Esophagus muscularis mucosa (tissue), 4 donors: ENCODE results near the gene SCN9A. TPM values are rescaled to one million over a fixed set of nuclear protein-coding genes. Genes with fewer than 3 reads are reported as not detected.
"Not testable (repeated sequence)": the region's sequence is repeated elsewhere in the genome, so short reads cannot be mapped to it uniquely, and the experiment has no call there.

ENCODE experiments used
- DNase-seq: peaks from one replicate; pipeline ENCODE4 v3.0.0-alpha.2; 2017; ENCODE audit errors: extremely low spot score
- H3K27ac ChIP-seq, 4 donors: fragments of 200-600 bp; sonication (generic); replicated peaks in 1 of 4; 1 replicate in 3 of 4; 2 replicates in 1 of 4; pipeline ENCODE4 v1.5.1; 2016 to 2019; ENCODE audit warnings: mild to moderate bottlenecking in 1 of 4
- H3K27me3 ChIP-seq, 4 donors: fragments of 200-600 bp; sonication (generic); one replicate each; pipeline versions ENCODE4 v1.5.1 to v1.6.0; 2016 to 2019
- H3K36me3 ChIP-seq, 4 donors: fragments of 200-600 bp; sonication (generic); one replicate each; pipeline ENCODE4 v1.5.1; 2016 to 2019
- H3K4me1 ChIP-seq, 4 donors: fragments of 200-600 bp; sonication (generic); one replicate each; pipeline ENCODE4 v1.5.1; 2016 to 2019
- H3K4me3 ChIP-seq, 4 donors: fragments of 200-600 bp; sonication (generic); 1 replicate in 2 of 4; 2 replicates in 2 of 4; pipeline ENCODE4 v1.5.1; 2016 to 2019; ENCODE audit warnings: mild to moderate bottlenecking in 4 of 4, moderate library complexity in 1 of 4
- H3K9me3 ChIP-seq, 4 donors: fragments of 200-600 bp; sonication (generic); 1 replicate in 3 of 4; 2 replicates in 1 of 4; pipeline ENCODE4 v1.5.1; 2016 to 2019
- CTCF ChIP-seq, 3 experiments: fragments of 200-600 bp in 2 of 3; fragments of 450-650 bp in 1 of 3; sonication (generic) in 2 of 3; IDR thresholded peaks; one replicate each; pipeline ENCODE4 v1.5.1; 2017 to 2019; ENCODE audit warnings: antibody characterized with exemption in 3 of 3, mild to moderate bottlenecking in 2 of 3, moderate library complexity in 1 of 3
- EP300 ChIP-seq: sonication (generic); formaldehyde crosslinking; IDR thresholded peaks from one replicate; pipeline ENCODE4 v1.6.1; 2017; ENCODE audit warnings: antibody characterized with exemption
- POLR2A ChIP-seq: fragments of 450-650 bp; IDR thresholded peaks from one replicate; pipeline ENCODE4 v1.6.1; 2017; ENCODE audit warnings: antibody characterized with exemption, moderate library complexity, mild to moderate bottlenecking, low read depth
- POLR2AphosphoS5 ChIP-seq, 2 donors: sonication (generic); formaldehyde crosslinking; IDR thresholded peaks; one replicate each; pipeline ENCODE4 v1.6.1; 2017; ENCODE audit warnings: antibody characterized with exemption in 2 of 2
- WGBS: methylation state at CpG from one replicate; pipeline ENCODE4 v1.1.5; 2018; 5-methylcytosine and 5-hydroxymethylcytosine counted together
- intact Hi-C: fragments of 100-400 bp; cut with DNase I; formaldehyde crosslinking; loops from one replicate; pipeline ENCODE4 v1.15.1; 2023
- total RNA-seq, 4 donors: library from RNA; depleted of rRNA; stranded (reverse); fragments of >200 nt; gene quantifications; one replicate each; pipeline versions ENCODE4 v1.1.0 to v1.2.1, GENCODE V29; 2016

Gene SCN9A
- total RNA-seq, 4 donors from 2014 or later: 4.0 to 7.8 (median 5.2) TPM

DNA sequence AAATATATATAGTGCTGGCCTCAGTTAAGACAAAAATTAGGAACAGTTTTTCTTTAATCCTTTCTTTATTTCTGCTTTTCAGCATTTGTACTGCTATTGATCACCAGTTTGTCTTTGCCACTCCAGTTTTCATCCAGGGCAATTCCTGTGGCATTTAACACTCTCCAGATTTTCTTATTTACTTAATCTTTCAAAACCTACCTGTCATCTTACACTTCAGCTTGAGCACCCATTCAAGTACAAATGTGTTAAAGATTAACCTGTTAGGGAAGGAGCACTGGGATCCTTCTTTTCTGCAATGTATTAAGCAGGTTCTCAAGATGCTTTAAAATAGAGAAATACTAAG is 146.1 kb downstream of the SCN9A start:
- no peaks in the 10 kb centered on the region for H3K36me3 ChIP-seq
- TF ChIP-seq CTCF (IDR thresholded peaks at IDR 0.05) (no peak), POLR2AphosphoS5 (IDR thresholded peaks at IDR 0.05) (no peak), POLR2A (no peak), EP300 (no peak)
- no peak overlapping the region for H3K27ac ChIP-seq
- H3K4me3 ChIP-seq: no peak overlapping the region
- no peak for DNase-seq
- H3K4me1 ChIP-seq: no peaks in the 10 kb centered on the region
- no peaks in the 10 kb centered on the region for H3K9me3 ChIP-seq
- intact Hi-C loops: no loop called here
- no peaks in the 10 kb centered on the region for H3K27me3 ChIP-seq

DNA sequence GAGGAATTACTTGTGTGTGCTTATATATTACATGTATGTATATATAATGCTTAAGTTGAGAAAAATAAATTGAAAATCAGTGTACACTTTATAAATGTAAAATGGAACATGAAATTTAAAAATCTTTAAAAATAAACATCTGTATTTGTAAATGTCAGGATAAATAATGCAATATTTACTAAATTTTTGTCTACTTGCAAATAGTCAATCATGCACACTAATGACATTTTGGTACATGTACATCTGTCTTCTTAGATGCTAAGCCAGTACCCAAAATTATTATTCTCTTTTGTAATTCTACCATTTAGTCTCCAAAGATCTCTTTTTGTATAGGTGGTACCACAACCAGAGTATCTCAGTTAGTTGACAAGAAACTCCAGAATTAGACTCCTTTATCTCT is 151.5 kb downstream of the SCN9A start:
- Histone ChIP-seq H3K27me3 (no peaks in the 10 kb centered on the region), H3K4me1 (no peaks in the 10 kb centered on the region), H3K27ac (no peak overlapping the region), H3K4me3 (no peak overlapping the region), H3K9me3 (no peaks in the 10 kb centered on the region), H3K36me3 (no peaks in the 10 kb centered on the region)
- no peak for DNase-seq
- intact Hi-C loops: no loop called here
- TF ChIP-seq CTCF (IDR thresholded peaks at IDR 0.05) (no peak), POLR2AphosphoS5 (IDR thresholded peaks at IDR 0.05) (no peak), POLR2A (no peak), EP300 (no peak)

DNA sequence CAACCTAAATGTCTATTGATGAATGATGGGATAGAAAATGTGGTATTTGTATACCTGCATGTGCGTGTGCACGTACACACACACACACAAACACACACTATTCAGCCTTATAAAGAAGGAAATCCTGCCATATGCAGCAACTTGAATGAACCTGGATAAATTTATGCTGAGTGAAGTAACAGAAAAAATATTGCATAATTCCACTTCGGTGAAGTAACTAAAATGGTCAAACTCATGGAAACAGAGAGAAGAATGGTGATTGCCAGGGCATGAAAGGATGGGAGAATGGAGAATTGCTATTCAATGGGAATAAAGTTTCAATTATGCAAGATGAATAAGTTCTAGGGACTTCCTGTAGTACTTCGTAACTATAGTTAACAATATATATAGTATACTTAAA is 152.4 kb downstream of the SCN9A start:
- Histone ChIP-seq H3K4me3 (no peak overlapping the region), H3K9me3 (no peaks in the 10 kb centered on the region), H3K4me1 (no peaks in the 10 kb centered on the region), H3K27me3 (no peaks in the 10 kb centered on the region), H3K27ac (no peak overlapping the region), H3K36me3 (no peaks in the 10 kb centered on the region)
- 97% methylated on average over 4 of the region's 4 CpGs for WGBS
- DNase-seq: no peak
- TF ChIP-seq POLR2AphosphoS5 (IDR thresholded peaks at IDR 0.05) (no peak), CTCF (IDR thresholded peaks at IDR 0.05) (no peak), EP300 (no peak), POLR2A (no peak)
- intact Hi-C loops: no loop called here

- TF ChIP-seq POLR2A: no peak
- no peak for TF ChIP-seq POLR2AphosphoS5 (IDR thresholded peaks at IDR 0.05)
- no peak for TF ChIP-seq EP300
- no peak for TF ChIP-seq CTCF (IDR thresholded peaks at IDR 0.05)
- DNase-seq: no peak
- intact Hi-C loops: no loop called here
- Histone ChIP-seq H3K4me3 (no peak overlapping the region), H3K4me1 (no peaks in the 10 kb centered on the region), H3K27me3 (no peaks in the 10 kb centered on the region), H3K36me3 (no peaks in the 10 kb centered on the region), H3K9me3 (peaks cover 0 to 12% (median 5%) of the 10 kb centered on the region in 4 donors), H3K27ac (no peak overlapping the region)
- WGBS: 94% methylated on average over 1 of the region's 1 CpG
These were observed 164.7 kb downstream of the SCN9A start for GRCh38 chr2:166211079-166211478.

GRCh38 chr2:166209944-166210343 is 165.8 kb downstream of the SCN9A start:
- H3K4me3 ChIP-seq, H3K27ac ChIP-seq, H3K4me1 ChIP-seq, DNase-seq, intact Hi-C loops, H3K36me3 ChIP-seq, H3K9me3 ChIP-seq, H3K27me3 ChIP-seq: not testable (repeated sequence)
- 96% methylated on average over 4 of the region's 4 CpGs for WGBS

- intact Hi-C loops, H3K27ac ChIP-seq, H3K4me3 ChIP-seq, H3K36me3 ChIP-seq, H3K27me3 ChIP-seq, H3K9me3 ChIP-seq, H3K4me1 ChIP-seq, DNase-seq: not testable (repeated sequence)
- WGBS: no CpG with 5 or more reads among the region's 1 CpG
These were observed 166.4 kb downstream of the SCN9A start for GRCh38 chr2:166209367-166209766.

GRCh38 chr2:166206153-166206552 is 169.6 kb downstream of the SCN9A start:
- H3K36me3 ChIP-seq, H3K27ac ChIP-seq, H3K4me1 ChIP-seq, H3K27me3 ChIP-seq, H3K4me3 ChIP-seq, intact Hi-C loops, DNase-seq: not testable (repeated sequence)
- 100% methylated on average over 1 of the region's 1 CpG for WGBS
- H3K9me3 ChIP-seq: peaks cover 0 to 12% (median 3%) of the 10 kb centered on the region in 4 donors
